Measurements from ENCODE around the gene SELENOF. TPM values are rescaled to one million over a fixed set of nuclear protein-coding genes. Genes with fewer than 3 reads are reported as not detected.

Gene SELENOF
- total RNA-seq, 6 experiments from 2014 or later = 95.5 to 130 (median 107) TPM

DNA sequence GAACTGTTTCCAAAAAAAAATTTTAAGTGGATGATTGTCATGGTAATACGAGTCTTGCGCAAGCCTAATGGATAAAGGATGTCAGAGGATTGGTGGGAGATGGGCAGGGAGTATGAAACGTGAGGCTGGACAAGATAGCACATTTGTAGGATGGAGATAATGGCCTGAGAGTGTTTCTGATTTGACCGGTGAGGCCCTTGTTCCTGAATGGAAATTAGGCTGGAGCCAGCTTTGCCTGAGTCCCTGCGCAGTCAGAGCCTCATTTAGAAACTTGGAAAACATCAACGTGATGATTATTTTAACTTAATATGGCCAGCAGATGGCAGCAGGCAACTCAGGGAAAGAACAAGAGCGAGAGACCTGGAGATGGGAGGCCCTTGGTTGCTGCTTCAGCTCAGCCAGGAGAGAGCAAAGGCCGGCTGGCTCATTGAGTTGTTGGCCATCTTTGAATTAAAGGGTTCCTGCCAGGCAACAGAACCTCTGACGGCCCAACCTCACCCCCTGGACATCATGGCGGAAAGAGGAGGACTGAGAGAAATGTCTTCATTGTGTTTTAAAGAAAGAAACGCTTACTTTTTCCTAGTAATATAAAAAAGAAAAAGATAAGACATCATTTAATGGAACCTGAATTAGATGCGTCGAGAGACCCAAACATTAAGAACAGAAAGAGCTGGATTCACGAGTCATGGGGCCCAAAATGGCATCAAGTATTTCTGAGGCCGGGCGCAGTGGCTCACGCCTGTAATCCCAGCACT lies 80.3 kb downstream of the SELENOF start:
- ATAC-seq = peak; percentile 99 to 100 (median 99)
- no peaks in the 10 kb centered on the region for H3K36me3 ChIP-seq
- H3K27me3 ChIP-seq = no peaks in the 10 kb centered on the region
- no peaks in the 10 kb centered on the region for H3K9me3 ChIP-seq
- H3K4me3 ChIP-seq = no peak overlapping the region
- H3K4me1 ChIP-seq = no peaks in the 10 kb centered on the region
- TF ChIP-seq POLR2A (IDR thresholded peaks at IDR 0.05) = no peak
- TF ChIP-seq, protein P1, sequence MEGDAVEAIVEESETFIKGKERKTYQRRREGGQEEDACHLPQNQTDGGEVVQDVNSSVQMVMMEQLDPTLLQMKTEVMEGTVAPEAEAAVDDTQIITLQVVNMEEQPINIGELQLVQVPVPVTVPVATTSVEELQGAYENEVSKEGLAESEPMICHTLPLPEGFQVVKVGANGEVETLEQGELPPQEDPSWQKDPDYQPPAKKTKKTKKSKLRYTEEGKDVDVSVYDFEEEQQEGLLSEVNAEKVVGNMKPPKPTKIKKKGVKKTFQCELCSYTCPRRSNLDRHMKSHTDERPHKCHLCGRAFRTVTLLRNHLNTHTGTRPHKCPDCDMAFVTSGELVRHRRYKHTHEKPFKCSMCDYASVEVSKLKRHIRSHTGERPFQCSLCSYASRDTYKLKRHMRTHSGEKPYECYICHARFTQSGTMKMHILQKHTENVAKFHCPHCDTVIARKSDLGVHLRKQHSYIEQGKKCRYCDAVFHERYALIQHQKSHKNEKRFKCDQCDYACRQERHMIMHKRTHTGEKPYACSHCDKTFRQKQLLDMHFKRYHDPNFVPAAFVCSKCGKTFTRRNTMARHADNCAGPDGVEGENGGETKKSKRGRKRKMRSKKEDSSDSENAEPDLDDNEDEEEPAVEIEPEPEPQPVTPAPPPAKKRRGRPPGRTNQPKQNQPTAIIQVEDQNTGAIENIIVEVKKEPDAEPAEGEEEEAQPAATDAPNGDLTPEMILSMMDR (IDR thresholded peaks at IDR 0.05) = peak; percentile 64 to 74 (median 64)
- H3K27ac ChIP-seq = no peak overlapping the region
- DNase-seq = peak; percentile 71 to 86 (median 78)
- intact Hi-C loops (cut with DNase I) = no loop called here
- WGBS (ENCODE audit: insufficient coverage, low coverage, low lambda C conversion rate, missing lambda C conversion rate) = 50% methylated on average over 16 of the region's 17 CpGs

DNA sequence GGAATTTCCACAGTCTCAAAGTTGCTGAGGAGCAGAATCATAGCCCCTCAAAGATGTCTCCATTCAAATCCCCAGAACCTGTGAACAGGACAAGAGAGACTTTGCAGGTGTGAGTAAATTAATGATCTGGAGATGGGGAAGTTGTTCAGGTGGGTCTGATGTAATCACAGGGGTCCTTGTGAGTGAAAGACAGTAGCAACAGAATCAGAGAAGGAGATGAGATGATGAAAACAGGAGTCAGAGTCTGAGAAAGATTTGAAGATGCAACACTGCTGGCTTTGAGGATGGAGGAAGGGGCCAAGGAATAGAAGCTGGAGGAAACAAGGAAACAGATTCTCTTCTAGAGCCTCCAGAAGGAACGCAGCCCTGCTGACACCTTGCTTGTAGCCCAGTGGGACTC lies 81.5 kb downstream of the SELENOF start:
- H3K4me3 ChIP-seq = no peak overlapping the region
- intact Hi-C loops (cut with DNase I) = no loop called here
- H3K27ac ChIP-seq = no peak overlapping the region
- ATAC-seq (no peak), DNase-seq (no peak)
- no peak for TF ChIP-seq POLR2A (IDR thresholded peaks at IDR 0.05)
- TF ChIP-seq, protein P1 (IDR thresholded peaks at IDR 0.05) = no peak
- 91% methylated on average over 1 of the region's 1 CpG for WGBS (ENCODE audit: insufficient coverage, low coverage, low lambda C conversion rate, missing lambda C conversion rate)
- H3K9me3 ChIP-seq = no peaks in the 10 kb centered on the region
- H3K27me3 ChIP-seq = no peaks in the 10 kb centered on the region
- H3K4me1 ChIP-seq = no peaks in the 10 kb centered on the region
- H3K36me3 ChIP-seq = no peaks in the 10 kb centered on the region

- no peak for ATAC-seq
Observed at GRCh38 chr1:86829321-86829720, 84.6 kb downstream of the SELENOF start.

GRCh38 chr1:86828024-86828423 lies 85.9 kb downstream of the SELENOF start:
- H3K36me3 ChIP-seq = no peaks in the 10 kb centered on the region
- peaks cover 0 to 17% (median 0%) of the 10 kb centered on the region in 4 donors for H3K4me1 ChIP-seq
- TF ChIP-seq POLR2A (IDR thresholded peaks at IDR 0.05) = no peak
- TF ChIP-seq, protein P1 (IDR thresholded peaks at IDR 0.05) = no peak
- no peaks in the 10 kb centered on the region for H3K27me3 ChIP-seq
- no peaks in the 10 kb centered on the region for H3K9me3 ChIP-seq
- WGBS (ENCODE audit: insufficient coverage, low coverage, low lambda C conversion rate, missing lambda C conversion rate) = 39% methylated on average over 3 of the region's 3 CpGs
- no peak for DNase-seq
- H3K27ac ChIP-seq = no peak overlapping the region
- peak in 3 of 4 donors; percentile 37 to 71 (median 57) for ATAC-seq
- no peak overlapping the region for H3K4me3 ChIP-seq
- intact Hi-C loops (cut with DNase I) = loop anchor here in 1 of 2 donors (10.0 kb wide), 1 partner anchor 137 kb away; no protein-coding TSS in a partner anchor

More at GRCh38 chr1:86829321-86829720, 84.6 kb downstream of the SELENOF start:
- Histone ChIP-seq H3K9me3 (no peaks in the 10 kb centered on the region), H3K4me3 (no peak overlapping the region), H3K4me1 (peaks cover 0 to 5% (median 0%) of the 10 kb centered on the region in 4 donors), H3K27me3 (no peaks in the 10 kb centered on the region), H3K36me3 (no peaks in the 10 kb centered on the region), H3K27ac (no peak overlapping the region)
- 73% methylated on average over 3 of the region's 3 CpGs for WGBS (ENCODE audit: insufficient coverage, low coverage, low lambda C conversion rate, missing lambda C conversion rate)
- DNase-seq = no peak
- TF ChIP-seq, protein P1 (IDR thresholded peaks at IDR 0.05) = no peak
- no peak for TF ChIP-seq POLR2A (IDR thresholded peaks at IDR 0.05)
- intact Hi-C loops (cut with DNase I) = loop anchor here in 1 of 2 donors (10.0 kb wide), 1 partner anchor 135 kb away; no protein-coding TSS in a partner anchor
